ENCODE results near the gene ARFGEF3.

GRCh38 chr6:138194287-138194686 lies 32.5 kb downstream of the ARFGEF3 start:
- TF ChIP-seq ELF4 (CRISPR knock-in tag; IDR thresholded peaks at IDR 0.05; ENCODE audit: low read depth) = no peak
- TF ChIP-seq CTCF (IDR thresholded peaks at IDR 0.05) = no peak
- TF ChIP-seq NFE2L1 (CRISPR knock-in tag; IDR thresholded peaks at IDR 0.05) = no peak
- TF ChIP-seq SP1 (CRISPR knock-in tag; conservative IDR thresholded peaks at IDR 0.05) = no peak
- TF ChIP-seq USF2 (CRISPR knock-in tag; IDR thresholded peaks at IDR 0.05) = no peak
- TF ChIP-seq MYBL2 (CRISPR knock-in tag; IDR thresholded peaks at IDR 0.05) = no peak
- no peak for TF ChIP-seq ATF1 (CRISPR knock-in tag; IDR thresholded peaks at IDR 0.05)
- no peak for TF ChIP-seq FOXJ3 (CRISPR knock-in tag; IDR thresholded peaks at IDR 0.05; ENCODE audit: borderline replicate concordance)
- TF ChIP-seq TP53 (CRISPR knock-in tag; IDR thresholded peaks at IDR 0.05) = no peak
- TF ChIP-seq ZNF317 (CRISPR knock-in tag; IDR thresholded peaks at IDR 0.05; ENCODE audit: borderline replicate concordance, low read depth) = no peak
- no peak for TF ChIP-seq CREM (CRISPR knock-in tag; IDR thresholded peaks at IDR 0.05)
- TF ChIP-seq NFYB (CRISPR knock-in tag; conservative IDR thresholded peaks at IDR 0.05; ENCODE audit: low read depth) = no peak
- TF ChIP-seq PRDM15 (CRISPR knock-in tag; IDR thresholded peaks at IDR 0.05) = no peak
- TF ChIP-seq ZNF512 (CRISPR knock-in tag; IDR thresholded peaks at IDR 0.05; ENCODE audit: borderline replicate concordance) = no peak
